SK-N-SH treated with all-trans-retinoic acid at 6 μM for 48 hours (cell line): Measurements from ENCODE around the gene KCNIP2.

Experiments
- ATAC-seq: fragments of 200-7000 bp; cut with Tn5 transposase; 3 replicates; pipeline ENCODE4 v1.9.1; 2020; ENCODE audit warnings: mild to moderate bottlenecking, moderate library complexity
- ARNTL ChIP-seq: fragments of 450-650 bp; formaldehyde crosslinking; IDR thresholded peaks from 2 replicates; pipeline ENCODE4 v1.5.0; 2020; ENCODE audit warnings: low read depth, mild to moderate bottlenecking, moderate library complexity, borderline replicate concordance
- BACH2 ChIP-seq: fragments of 250-450 bp; sonication (Bioruptor Pico); IDR thresholded peaks from 2 replicates; pipeline ENCODE4 v1.9.0; 2021; ENCODE audit warnings: mild to moderate bottlenecking, borderline replicate concordance
- CSDC2 ChIP-seq: fragments of 250-450 bp; sonication (Bioruptor Pico); IDR thresholded peaks from 2 replicates; pipeline ENCODE4 v1.5.0; 2020; ENCODE audit warnings: mild to moderate bottlenecking, moderate library complexity
- OSR1 ChIP-seq: fragments of 250-450 bp; sonication (Bioruptor Pico); IDR thresholded peaks from 2 replicates; pipeline ENCODE4 v1.8.0; 2022; ENCODE audit warnings: moderate library complexity, mild to moderate bottlenecking, inconsistent platforms
- POU6F1 ChIP-seq: fragments of 250-450 bp; sonication (Bioruptor Pico); IDR thresholded peaks from 2 replicates; pipeline ENCODE4 v1.8.0; 2021; ENCODE audit warnings: low read depth, mild to moderate bottlenecking, moderate library complexity, borderline replicate concordance
- SNAI2 ChIP-seq: fragments of 250-450 bp; sonication (Bioruptor Pico); IDR thresholded peaks from 2 replicates; pipeline ENCODE4 v1.5.0; 2020; ENCODE audit warnings: mild to moderate bottlenecking, moderate library complexity
- TOX ChIP-seq: fragments of 250-450 bp; sonication (Bioruptor Pico); IDR thresholded peaks from 2 replicates; pipeline ENCODE4 v1.8.0; 2021; ENCODE audit warnings: mild to moderate bottlenecking, moderate library complexity, borderline replicate concordance
- TSHZ2 ChIP-seq: fragments of 250-450 bp; sonication (Bioruptor Pico); IDR thresholded peaks from 2 replicates; pipeline ENCODE4 v1.5.0; 2020; ENCODE audit warnings: mild to moderate bottlenecking, moderate library complexity
- ZC3H10 ChIP-seq: fragments of 250-450 bp; sonication (Bioruptor Pico); IDR thresholded peaks from 2 replicates; pipeline ENCODE4 v1.5.1; 2021; ENCODE audit warnings: mild to moderate bottlenecking, moderate library complexity
- ZFP3 ChIP-seq: fragments of 250-450 bp; sonication (Bioruptor Pico); IDR thresholded peaks from 2 replicates; pipeline ENCODE4 v1.5.0; 2020; ENCODE audit warnings: mild to moderate bottlenecking, moderate library complexity
- ZFP30 ChIP-seq: fragments of 450-650 bp; formaldehyde crosslinking; IDR thresholded peaks from 2 replicates; pipeline ENCODE4 v1.5.0; 2022; ENCODE audit warnings: mild to moderate bottlenecking, moderate library complexity
- ZNF565 ChIP-seq: fragments of 450-650 bp; formaldehyde crosslinking; conservative IDR thresholded peaks from 2 replicates; pipeline ENCODE4 v1.5.0; 2020; ENCODE audit warnings: low read depth, mild to moderate bottlenecking, moderate library complexity
- ZNF70 ChIP-seq: fragments of 450-650 bp; formaldehyde crosslinking; IDR thresholded peaks from 2 replicates; pipeline ENCODE4 v1.5.0; 2020; ENCODE audit warnings: mild to moderate bottlenecking, moderate library complexity
- ZNF8 ChIP-seq: fragments of 450-650 bp; formaldehyde crosslinking; IDR thresholded peaks from 2 replicates; pipeline ENCODE4 v1.5.0; 2020; ENCODE audit warnings: mild to moderate bottlenecking, moderate library complexity
- TF ChIP-seq, protein P1 (sequence below): fragments of 250-450 bp; sonication (Bioruptor Pico); IDR thresholded peaks from 2 replicates; pipeline ENCODE4 v1.8.0; 2020; ENCODE audit warnings: mild to moderate bottlenecking, moderate library complexity, borderline replicate concordance
- TF ChIP-seq, protein P2 (sequence below): fragments of 250-450 bp; sonication (Bioruptor Pico); IDR thresholded peaks from 2 replicates; pipeline ENCODE4 v1.5.1; 2021; ENCODE audit warnings: mild to moderate bottlenecking, moderate library complexity
- TF ChIP-seq, protein P3 (sequence below): fragments of 250-450 bp; sonication (Bioruptor Pico); IDR thresholded peaks from 2 replicates; pipeline ENCODE4 v1.5.1; 2020; ENCODE audit warnings: low read depth, mild to moderate bottlenecking, moderate library complexity

Gene KCNIP2

DNA sequence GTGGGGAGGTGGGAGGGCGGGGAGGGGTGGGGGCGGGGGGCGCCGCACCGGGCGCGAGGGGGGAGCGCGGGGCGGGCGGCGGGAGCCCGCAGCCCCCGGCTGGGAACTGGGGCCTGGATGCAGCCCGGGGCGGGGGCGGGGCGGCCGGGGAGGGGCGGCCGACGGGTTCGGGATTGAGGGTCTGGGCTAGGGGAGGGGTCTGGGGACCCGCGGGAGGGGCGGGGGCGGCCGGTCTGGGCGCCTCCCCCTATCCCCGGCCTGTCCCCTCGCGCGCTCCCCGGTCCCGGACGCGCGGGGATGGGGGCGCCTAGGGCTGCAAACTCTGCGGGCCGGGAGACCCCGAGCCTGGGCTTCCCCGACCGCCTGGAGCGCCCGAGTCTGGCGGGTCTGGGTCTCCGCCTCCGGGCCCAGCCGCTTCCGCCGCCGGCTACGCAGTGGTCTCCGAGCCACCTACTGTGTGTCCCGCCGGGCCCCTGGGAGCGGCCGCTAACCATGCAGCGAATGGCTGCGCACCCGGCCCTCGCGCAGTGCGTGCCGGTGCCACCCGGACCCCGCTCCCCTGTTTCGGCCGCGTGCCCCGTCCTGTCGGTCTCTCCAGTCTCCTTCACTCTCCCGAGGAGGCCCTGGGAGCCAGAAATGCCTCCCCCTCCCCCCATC lies 67.3 kb downstream of the KCNIP2 start:
- TF ChIP-seq ZNF565 (no peak), TOX (CRISPR knock-in tag) (no peak), ARNTL (CRISPR knock-in tag) (no peak), POU6F1 (CRISPR knock-in tag) (no peak), BACH2 (CRISPR knock-in tag) (no peak), ZNF70 (CRISPR knock-in tag) (no peak), OSR1 (no peak), SNAI2 (CRISPR knock-in tag) (no peak), ZFP30 (CRISPR knock-in tag) (no peak), ZFP3 (no peak), TSHZ2 (no peak), CSDC2 (CRISPR knock-in tag) (no peak), ZNF8 (CRISPR knock-in tag) (no peak), ZC3H10 (CRISPR knock-in tag) (no peak)
- TF ChIP-seq, protein P1, sequence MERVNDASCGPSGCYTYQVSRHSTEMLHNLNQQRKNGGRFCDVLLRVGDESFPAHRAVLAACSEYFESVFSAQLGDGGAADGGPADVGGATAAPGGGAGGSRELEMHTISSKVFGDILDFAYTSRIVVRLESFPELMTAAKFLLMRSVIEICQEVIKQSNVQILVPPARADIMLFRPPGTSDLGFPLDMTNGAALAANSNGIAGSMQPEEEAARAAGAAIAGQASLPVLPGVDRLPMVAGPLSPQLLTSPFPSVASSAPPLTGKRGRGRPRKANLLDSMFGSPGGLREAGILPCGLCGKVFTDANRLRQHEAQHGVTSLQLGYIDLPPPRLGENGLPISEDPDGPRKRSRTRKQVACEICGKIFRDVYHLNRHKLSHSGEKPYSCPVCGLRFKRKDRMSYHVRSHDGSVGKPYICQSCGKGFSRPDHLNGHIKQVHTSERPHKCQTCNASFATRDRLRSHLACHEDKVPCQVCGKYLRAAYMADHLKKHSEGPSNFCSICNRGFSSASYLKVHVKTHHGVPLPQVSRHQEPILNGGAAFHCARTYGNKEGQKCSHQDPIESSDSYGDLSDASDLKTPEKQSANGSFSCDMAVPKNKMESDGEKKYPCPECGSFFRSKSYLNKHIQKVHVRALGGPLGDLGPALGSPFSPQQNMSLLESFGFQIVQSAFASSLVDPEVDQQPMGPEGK: no peak
- TF ChIP-seq, protein P2, sequence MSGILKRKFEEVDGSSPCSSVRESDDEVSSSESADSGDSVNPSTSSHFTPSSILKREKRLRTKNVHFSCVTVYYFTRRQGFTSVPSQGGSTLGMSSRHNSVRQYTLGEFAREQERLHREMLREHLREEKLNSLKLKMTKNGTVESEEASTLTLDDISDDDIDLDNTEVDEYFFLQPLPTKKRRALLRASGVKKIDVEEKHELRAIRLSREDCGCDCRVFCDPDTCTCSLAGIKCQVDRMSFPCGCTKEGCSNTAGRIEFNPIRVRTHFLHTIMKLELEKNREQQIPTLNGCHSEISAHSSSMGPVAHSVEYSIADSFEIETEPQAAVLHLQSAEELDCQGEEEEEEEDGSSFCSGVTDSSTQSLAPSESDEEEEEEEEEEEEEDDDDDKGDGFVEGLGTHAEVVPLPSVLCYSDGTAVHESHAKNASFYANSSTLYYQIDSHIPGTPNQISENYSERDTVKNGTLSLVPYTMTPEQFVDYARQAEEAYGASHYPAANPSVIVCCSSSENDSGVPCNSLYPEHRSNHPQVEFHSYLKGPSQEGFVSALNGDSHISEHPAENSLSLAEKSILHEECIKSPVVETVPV (CRISPR knock-in tag): no peak
- TF ChIP-seq, protein P3, sequence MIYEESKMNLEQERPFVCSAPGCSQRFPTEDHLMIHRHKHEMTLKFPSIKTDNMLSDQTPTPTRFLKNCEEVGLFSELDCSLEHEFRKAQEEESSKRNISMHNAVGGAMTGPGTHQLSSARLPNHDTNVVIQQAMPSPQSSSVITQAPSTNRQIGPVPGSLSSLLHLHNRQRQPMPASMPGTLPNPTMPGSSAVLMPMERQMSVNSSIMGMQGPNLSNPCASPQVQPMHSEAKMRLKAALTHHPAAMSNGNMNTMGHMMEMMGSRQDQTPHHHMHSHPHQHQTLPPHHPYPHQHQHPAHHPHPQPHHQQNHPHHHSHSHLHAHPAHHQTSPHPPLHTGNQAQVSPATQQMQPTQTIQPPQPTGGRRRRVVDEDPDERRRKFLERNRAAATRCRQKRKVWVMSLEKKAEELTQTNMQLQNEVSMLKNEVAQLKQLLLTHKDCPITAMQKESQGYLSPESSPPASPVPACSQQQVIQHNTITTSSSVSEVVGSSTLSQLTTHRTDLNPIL (CRISPR knock-in tag): no peak
- no peak for ATAC-seq
